Measurements from ENCODE around the gene GUCD1. TPM values are rescaled to one million over a fixed set of nuclear protein-coding genes. Genes with fewer than 3 reads are reported as not detected.
"Not testable (repeated sequence)": the region's sequence is repeated elsewhere in the genome, so short reads cannot be mapped to it uniquely, and the experiment has no call there.

Gene GUCD1
- 10 to 100 TPM; 96.4 to 98.2 TPM for total RNA-seq

DNA sequence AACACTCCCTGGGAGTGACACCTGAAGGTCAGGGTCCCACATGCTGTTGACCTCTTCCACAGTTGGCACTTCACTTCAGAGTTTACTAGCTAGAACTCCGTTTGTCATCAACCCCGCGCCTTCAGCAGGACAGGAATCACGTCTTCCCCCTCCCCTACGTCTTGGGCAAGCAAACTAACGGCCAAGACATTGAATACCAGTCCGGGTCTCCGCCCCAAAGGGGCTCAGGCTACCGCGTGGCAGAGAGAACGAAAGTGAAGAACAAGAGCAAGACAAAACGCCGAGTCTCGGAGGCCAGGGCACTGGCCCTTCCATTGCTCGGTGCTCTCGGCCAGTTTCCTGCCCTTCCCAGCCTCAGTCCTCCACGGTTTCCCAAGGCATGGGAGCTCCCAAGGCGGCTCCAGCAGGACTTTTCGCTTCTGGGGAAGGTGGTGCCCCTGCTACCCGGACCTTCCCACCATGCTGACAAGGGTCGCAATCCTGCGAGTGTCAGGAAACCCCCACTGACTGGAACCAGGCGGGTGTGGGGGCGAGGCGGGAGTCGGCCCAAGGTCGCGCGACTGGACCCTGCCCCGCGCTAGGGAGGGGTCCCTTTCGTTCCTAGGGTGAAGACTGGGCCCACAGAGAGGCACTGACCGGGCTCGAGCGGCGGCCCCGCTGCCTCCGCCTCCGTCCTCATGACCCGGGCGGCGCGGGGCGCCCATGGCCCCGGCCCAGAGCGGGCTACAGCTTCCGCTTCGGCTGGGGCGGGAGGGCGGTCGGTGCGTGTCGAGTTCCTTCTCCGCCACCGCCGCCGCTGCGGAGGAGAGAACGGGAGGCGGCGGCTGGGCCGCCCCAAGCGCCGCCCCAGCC lies at the start of gene GUCD1:
Gene GUCD1, minus strand, starts transcription at position 826 of the 852 bp plus-strand sequence. Its CDS starts 147 bp downstream, at position 679.
- peak; percentile 31 to 35 for DNase-seq
- peaks cover 54% of the 10 kb centered on the region for H3K4me1 Mint-ChIP-seq (ENCODE audit: low read depth)
- no peaks in the 10 kb centered on the region for H3K9me3 Mint-ChIP-seq
- H3K27ac Mint-ChIP-seq: peak within 1 kb of the TSS; percentile 98
- no peaks in the 10 kb centered on the region for H3K27me3 Mint-ChIP-seq (ENCODE audit: low read depth)
- peak within 1 kb of the TSS; percentile 94 to 100 for H3K4me3 Mint-ChIP-seq
- no peak for ATAC-seq (replicated peaks in 1 of 2)
- H3K36me3 Mint-ChIP-seq (ENCODE audit: insufficient read depth in 2 of 2): peaks cover 21 to 29% of the 10 kb centered on the region in 2 donors

DNA sequence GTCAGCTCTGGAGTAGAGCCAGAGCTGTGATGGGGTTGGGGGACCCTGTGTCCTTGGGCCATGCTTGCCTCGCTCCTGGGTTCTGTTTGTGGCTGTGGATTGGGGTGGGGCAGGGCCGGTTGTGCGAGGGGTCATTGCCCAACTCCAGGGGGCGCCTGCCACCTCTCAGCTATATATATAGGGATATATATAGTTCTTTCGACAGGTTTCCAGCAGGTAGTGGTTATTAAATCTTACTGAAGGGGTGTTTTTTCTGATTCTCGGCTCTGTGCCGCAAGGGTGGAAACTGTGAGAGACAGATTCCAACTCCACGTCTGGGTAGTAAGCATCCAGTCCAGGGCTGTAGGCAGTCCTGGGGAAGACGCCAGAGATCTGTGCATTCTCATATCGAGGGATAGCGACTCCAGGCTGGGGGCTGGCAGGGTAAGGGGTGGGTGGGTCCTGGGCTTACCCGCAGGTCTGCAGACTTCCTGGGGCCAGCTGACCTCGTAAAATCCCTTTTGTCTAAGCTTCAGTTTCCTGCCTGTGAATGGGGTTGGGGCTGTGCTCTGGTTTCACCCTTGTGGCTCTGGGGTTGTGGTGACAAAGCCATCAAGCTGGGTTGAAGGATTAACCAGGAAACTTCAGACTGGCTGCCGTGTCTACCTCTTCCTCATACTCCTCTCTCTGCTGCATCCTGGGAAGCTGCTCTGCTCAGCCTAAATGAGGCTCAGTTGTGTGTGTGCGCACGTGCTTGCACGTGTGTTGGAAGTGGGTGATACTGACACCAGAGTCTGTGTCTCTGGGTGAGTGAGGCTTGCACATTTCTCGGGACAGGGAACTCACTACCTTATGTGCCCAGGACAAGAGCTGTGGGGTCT lies 49.1 kb upstream of the GUCD1 start:
- not testable (repeated sequence) for H3K27me3 Mint-ChIP-seq (ENCODE audit: low read depth); H3K36me3 Mint-ChIP-seq (ENCODE audit: insufficient read depth in 2 of 2); H3K9me3 Mint-ChIP-seq
- Mint-ChIP-seq H3K4me3 (peak overlapping the region; percentile 62 to 69), H3K4me1 (ENCODE audit: low read depth) (peaks cover 31% of the 10 kb centered on the region), H3K27ac (peak overlapping the region; percentile 9)
- DNase-seq: peak; percentile 17 to 30
- peak; percentile 23 to 44 for ATAC-seq (replicated peaks in 1 of 2)

DNA sequence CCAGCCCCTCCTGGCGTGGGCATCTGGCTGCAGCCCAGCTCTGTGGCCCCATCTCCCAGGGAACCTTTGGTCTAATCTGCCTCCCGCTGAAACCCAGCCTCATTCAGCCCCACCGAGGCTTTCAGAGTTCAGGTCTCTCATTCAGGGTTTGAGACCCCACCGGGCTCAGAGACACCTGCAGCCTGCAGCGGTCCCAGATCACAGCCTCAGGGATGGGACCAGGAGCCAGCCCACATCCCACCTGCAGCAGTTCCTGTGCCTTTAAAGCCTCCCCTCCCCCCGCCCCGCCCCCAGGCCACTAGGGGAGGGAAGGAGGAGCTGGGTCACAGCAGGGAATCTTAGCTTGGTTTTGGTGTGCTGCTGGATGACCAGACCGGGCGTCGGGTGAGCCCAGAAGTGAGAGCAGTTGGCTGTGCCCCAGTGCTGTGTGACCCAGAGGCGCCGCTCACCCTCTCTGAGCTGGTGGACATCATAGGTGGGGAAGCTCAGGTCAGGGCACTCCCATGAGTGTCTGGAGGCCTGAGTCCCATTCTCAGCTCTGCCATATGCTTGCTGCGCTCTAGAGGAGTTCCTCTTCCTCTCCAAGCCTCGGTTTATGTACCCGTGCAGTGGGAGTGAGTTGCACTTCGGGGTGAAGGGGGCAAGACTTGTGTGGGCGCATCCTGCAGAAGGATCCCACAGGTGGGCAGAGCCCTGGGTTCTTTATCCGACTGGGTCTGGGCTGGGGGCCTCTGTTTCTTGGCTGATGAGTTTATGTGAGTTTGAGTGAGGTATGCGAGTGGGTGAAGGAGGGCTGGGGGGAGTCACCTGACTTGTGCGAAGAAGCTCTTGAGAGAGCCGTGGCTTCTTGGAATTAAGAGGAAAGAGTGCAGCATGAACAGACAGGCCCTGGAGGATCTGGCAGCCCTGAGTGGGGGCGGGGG lies 48.2 kb upstream of the GUCD1 start, which contains the start of gene GGT1:
Gene GGT1, plus strand, starts transcription at position 347 of the 923 bp plus-strand sequence. CDS start 7,889 bp downstream, outside the sequence.
- not testable (repeated sequence) for DNase-seq; H3K36me3 Mint-ChIP-seq (ENCODE audit: insufficient read depth in 2 of 2); H3K27me3 Mint-ChIP-seq (ENCODE audit: low read depth); H3K9me3 Mint-ChIP-seq; ATAC-seq (replicated peaks in 1 of 2)
- H3K27ac Mint-ChIP-seq: peak within 1 kb of the TSS; percentile 27
- H3K4me1 Mint-ChIP-seq (ENCODE audit: low read depth): peaks cover 26% of the 10 kb centered on the region
- peak within 1 kb of the TSS; percentile 49 to 62 for H3K4me3 Mint-ChIP-seq

DNA sequence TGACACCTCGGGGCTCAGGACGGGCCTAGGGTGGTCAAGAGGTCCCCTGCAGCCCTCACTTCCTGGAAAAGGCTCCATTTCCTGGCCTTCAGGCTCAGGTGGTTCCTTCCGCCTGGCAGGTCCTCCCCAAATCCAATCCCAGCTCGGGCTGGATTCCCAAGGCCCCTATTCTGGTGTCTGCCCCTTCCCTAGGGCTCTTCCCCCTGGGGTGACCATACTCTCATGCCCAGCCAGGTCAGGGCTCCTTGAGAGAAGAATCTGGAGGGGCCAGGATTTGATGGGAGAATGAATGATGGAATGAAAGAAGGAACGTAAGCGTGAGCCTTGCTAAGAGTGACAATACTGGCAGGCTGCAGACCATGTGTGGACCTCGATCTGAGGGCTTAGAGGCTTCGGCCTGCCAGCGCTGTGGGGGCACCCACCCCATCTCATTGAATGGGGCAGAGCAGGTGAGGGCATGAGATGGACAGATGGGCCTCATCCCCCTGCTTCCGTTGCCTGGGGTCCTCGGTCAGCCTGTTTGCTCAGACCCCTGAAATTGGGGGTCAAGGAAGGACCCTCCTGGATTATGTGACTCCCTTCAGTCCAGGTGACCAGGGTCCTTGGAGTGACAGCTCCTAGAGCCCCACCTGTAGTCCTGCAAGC lies 47.3 kb upstream of the GUCD1 start:
- not testable (repeated sequence) for H3K27ac Mint-ChIP-seq

DNA sequence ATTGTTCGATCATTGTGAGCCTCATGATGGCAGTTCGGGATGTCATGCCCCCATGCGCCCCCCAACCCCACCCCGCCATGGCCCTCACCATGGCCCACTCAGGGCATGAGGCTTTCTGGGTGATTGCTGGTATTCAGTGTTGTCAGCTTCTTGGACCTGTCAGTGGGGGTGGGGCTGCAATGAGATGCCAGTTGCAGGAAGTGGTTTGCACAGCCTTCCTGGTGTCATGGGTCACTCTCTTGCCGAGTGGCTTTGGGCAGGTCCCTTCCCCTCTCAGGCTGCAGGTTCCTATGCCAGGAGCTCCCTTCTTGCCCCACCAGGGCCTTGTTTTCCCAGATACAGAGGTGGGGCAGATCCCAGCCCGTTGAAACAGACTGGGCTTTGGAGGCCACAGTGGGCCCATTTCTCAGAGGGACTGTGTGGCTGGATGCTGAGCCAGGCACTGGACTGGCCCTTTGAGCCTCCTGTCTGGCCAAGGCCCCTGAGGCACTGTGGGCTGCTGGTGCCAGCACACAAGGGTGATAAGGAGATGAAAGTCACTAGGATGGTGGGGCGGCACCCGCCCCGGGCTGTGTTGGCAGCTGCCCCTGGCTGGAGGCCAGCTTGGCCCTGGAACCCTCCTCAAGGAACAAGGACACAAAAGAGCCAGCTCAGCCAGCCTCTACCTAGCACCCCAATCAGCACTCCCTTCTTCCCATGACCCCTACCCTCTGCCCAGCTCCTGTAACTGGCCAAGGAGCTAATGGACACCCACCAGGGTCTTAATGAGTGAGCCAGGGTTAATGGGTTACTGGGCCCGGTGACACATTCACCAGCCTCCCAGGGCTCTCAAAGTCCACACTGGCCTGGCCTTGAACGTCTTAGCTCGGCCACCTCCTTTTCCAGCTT lies 46.5 kb upstream of the GUCD1 start:
- Mint-ChIP-seq H3K36me3 (ENCODE audit: insufficient read depth in 2 of 2) (no peaks in the 10 kb centered on the region), H3K9me3 (no peaks in the 10 kb centered on the region), H3K4me1 (ENCODE audit: low read depth) (peaks cover 19% of the 10 kb centered on the region), H3K27me3 (ENCODE audit: low read depth) (no peaks in the 10 kb centered on the region), H3K27ac (no peak overlapping the region), H3K4me3 (no peak overlapping the region)
- DNase-seq (peak in 1 of 2 donors; percentile 29), ATAC-seq (replicated peaks in 1 of 2) (no peak)

More for the DNA sequence above, 47.3 kb upstream of the GUCD1 start:
- not testable (repeated sequence) for H3K9me3 Mint-ChIP-seq; ATAC-seq (replicated peaks in 1 of 2); DNase-seq; H3K27me3 Mint-ChIP-seq (ENCODE audit: low read depth); H3K4me3 Mint-ChIP-seq; H3K36me3 Mint-ChIP-seq (ENCODE audit: insufficient read depth in 2 of 2)
- peaks cover 19% of the 10 kb centered on the region for H3K4me1 Mint-ChIP-seq (ENCODE audit: low read depth)

DNA sequence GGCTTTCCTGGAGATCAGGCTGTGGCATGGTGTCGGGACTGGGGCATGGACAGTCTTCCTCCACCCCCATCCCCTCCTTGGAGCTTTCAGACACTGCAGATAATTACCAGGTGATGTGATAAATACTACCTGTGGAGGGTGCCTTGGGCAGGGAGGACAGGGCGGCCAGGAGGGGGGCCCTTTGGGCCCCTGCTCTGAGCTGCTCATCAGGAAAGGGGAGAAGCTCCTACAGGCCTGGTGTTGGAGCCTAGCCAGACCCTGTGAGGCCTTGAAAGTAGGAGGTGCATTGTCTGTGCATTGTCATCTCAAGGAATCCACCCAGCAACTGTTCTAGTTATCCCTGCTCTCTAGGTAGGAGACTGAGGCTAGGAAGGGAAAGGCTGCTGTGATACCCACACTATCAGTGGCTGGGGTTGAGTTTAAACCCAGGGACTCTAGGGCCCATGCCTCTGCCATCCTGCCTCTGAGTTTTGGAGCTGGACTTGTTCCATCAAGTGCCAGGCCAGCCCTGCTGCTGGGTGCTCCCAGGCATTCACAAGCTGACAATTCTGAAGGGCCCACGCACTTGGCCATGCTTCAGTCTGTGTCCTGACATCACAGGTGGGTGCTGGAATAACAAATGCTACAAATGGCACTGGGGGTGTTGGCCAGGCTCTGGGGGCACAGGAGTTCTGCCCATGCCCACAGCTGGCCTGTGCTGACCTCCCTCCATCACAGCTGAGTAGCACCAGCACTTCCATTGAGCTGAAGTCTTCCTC lies 45.2 kb upstream of the GUCD1 start:
- not testable (repeated sequence) for ATAC-seq (replicated peaks in 1 of 2); H3K9me3 Mint-ChIP-seq; H3K27ac Mint-ChIP-seq; H3K4me3 Mint-ChIP-seq; H3K36me3 Mint-ChIP-seq (ENCODE audit: insufficient read depth in 2 of 2); DNase-seq; H3K27me3 Mint-ChIP-seq (ENCODE audit: low read depth)
- H3K4me1 Mint-ChIP-seq (ENCODE audit: low read depth): peaks cover 19% of the 10 kb centered on the region

DNA sequence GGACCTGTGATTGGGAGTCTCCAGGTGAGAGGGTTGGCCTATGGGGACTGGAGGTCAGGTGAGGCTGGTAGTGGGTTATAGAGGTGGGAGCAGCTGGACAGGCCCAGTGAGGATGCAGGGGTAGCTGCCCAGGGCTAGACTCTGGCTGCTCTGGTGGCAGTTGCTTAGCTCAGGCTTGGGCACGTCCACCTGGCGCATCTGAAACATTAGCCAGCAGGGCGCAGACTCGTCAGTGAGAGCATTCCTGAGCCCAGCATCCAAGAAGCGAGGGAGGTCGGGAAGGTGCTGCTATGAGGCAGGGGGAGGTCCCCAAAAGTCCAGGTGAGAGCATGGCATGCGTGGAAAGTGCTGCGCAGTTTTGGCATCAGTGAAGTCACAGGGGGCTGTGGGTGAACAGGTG lies 44.6 kb upstream of the GUCD1 start:
- no peak for DNase-seq
- Mint-ChIP-seq H3K9me3 (no peaks in the 10 kb centered on the region), H3K27me3 (ENCODE audit: low read depth) (no peaks in the 10 kb centered on the region), H3K27ac (no peak overlapping the region), H3K36me3 (ENCODE audit: insufficient read depth in 2 of 2) (no peaks in the 10 kb centered on the region), H3K4me1 (ENCODE audit: low read depth) (peaks cover 19% of the 10 kb centered on the region), H3K4me3 (no peak overlapping the region)
- ATAC-seq (replicated peaks in 1 of 2): no peak

DNA sequence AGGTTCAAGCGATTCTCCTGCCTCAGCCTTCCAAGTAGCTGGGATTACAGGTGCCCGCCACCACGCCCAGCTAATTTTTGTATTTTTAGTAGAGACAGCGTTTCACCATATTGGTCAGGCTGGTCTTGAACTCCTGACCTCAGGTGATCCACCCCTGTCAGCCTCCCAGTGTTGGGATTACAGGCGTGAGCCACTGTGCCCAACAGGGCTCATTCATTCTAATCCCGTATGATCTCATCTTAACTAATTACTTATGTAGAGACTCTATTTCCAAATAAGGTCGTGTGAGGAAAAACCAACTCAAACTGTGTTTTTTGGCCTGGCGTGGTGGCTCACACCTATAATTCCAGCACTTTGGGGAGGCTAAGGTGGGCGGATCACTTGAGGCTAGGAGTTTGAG lies 42.1 kb upstream of the GUCD1 start:
- not testable (repeated sequence) for H3K27me3 Mint-ChIP-seq (ENCODE audit: low read depth); H3K36me3 Mint-ChIP-seq (ENCODE audit: insufficient read depth in 2 of 2); H3K9me3 Mint-ChIP-seq; H3K27ac Mint-ChIP-seq; H3K4me1 Mint-ChIP-seq (ENCODE audit: low read depth); DNase-seq; ATAC-seq (replicated peaks in 1 of 2); H3K4me3 Mint-ChIP-seq

DNA sequence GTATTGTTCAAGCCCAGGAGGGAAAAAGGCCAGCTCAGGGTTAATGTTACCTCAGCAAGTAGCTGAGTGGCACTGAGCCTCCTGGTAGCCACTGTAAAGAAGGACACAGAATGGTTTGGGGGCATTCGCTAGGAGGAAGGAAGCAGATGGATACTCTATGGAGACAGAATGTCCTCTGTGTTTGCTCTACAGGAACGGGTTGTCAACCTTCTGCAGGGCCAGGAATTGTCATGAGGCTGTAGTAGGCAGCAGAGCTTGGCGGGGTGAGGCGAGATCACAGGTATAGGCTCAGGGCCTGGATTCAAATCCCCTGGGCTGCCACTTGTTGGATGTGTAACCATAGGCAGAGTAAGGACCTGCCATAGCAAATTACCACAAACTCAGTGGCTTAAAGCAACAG lies 40.9 kb upstream of the GUCD1 start:
- no peaks in the 10 kb centered on the region for H3K4me1 Mint-ChIP-seq (ENCODE audit: low read depth)
- no peaks in the 10 kb centered on the region for H3K36me3 Mint-ChIP-seq (ENCODE audit: insufficient read depth in 2 of 2)
- H3K27me3 Mint-ChIP-seq (ENCODE audit: low read depth): peaks cover 5% of the 10 kb centered on the region
- no peaks in the 10 kb centered on the region for H3K9me3 Mint-ChIP-seq
- H3K4me3 Mint-ChIP-seq: no peak overlapping the region
- DNase-seq (no peak), ATAC-seq (replicated peaks in 1 of 2) (no peak)
- no peak overlapping the region for H3K27ac Mint-ChIP-seq

DNA sequence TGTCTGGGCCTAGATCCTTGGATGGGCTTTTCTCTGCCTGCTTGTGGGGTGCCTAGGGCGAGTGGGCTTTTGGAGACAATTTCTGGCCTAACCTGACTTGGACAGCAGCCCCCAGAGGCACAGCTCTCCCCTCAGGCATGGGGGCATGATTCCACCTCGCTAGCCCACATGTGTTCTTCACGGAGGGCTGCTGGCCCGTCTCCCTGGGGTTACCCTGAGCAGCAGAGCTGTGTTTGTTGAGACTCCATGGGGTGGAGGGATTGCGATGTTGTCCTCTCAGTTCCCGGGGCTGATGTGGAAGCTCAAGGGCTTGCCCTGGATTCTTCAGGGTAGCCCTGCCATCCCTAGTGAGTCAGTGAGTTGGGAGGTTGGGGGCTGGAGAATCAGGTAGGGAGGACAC lies 40.3 kb upstream of the GUCD1 start:
- DNase-seq (no peak), ATAC-seq (replicated peaks in 1 of 2) (no peak)
- H3K27ac Mint-ChIP-seq: no peak overlapping the region
- no peaks in the 10 kb centered on the region for H3K36me3 Mint-ChIP-seq (ENCODE audit: insufficient read depth in 2 of 2)
- peaks cover 5% of the 10 kb centered on the region for H3K27me3 Mint-ChIP-seq (ENCODE audit: low read depth)
- H3K4me1 Mint-ChIP-seq (ENCODE audit: low read depth): no peaks in the 10 kb centered on the region
- H3K4me3 Mint-ChIP-seq: no peak overlapping the region
- H3K9me3 Mint-ChIP-seq: no peaks in the 10 kb centered on the region

DNA sequence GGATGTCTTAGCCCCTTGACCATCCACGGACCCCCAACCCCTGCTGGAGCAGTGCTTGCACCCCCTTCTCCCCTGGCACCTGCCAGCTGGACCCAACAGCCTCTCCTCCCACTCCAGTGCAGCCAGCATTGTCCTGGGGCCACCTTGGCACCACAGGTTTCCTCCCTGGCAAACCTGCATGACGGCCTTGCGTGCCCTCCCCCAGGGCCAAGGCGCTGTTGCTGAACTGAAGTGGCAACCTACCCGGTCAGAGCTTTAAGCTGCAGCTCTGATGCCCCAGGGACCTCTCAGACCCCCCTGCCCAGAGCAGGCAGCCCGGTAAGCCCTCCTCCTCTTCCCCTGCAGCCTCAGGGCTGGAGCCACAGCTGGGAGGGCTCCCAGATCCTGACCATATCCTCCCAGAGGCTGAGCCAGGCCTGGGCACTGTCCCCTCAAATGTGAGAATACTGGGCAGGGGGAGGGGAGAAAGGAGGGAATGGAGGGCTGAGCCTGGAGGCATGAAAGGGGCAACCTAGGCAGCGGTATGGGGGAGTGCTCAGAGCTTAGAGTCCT lies 39.7 kb upstream of the GUCD1 start:
- no peak overlapping the region for H3K27ac Mint-ChIP-seq
- no peaks in the 10 kb centered on the region for H3K9me3 Mint-ChIP-seq
- no peaks in the 10 kb centered on the region for H3K4me1 Mint-ChIP-seq (ENCODE audit: low read depth)
- H3K27me3 Mint-ChIP-seq (ENCODE audit: low read depth): peaks cover 5% of the 10 kb centered on the region
- H3K4me3 Mint-ChIP-seq: peak overlapping the region in 1 of 2 donors; percentile 32
- H3K36me3 Mint-ChIP-seq (ENCODE audit: insufficient read depth in 2 of 2): no peaks in the 10 kb centered on the region
- ATAC-seq (replicated peaks in 1 of 2): no peak
- DNase-seq: no peak

Measured in activated T-cell treated with anti-CD3 and anti-CD28 coated beads, Interleukin-2, amount 50 U/mL, for 72 hours (primary cell).